ENCODE results near the gene FAM25A. TPM values are rescaled to one million over a fixed set of nuclear protein-coding genes. Genes with fewer than 3 reads are reported as not detected.

Gene FAM25A
- total RNA-seq, 2 experiments from 2014 or later = not detected

DNA sequence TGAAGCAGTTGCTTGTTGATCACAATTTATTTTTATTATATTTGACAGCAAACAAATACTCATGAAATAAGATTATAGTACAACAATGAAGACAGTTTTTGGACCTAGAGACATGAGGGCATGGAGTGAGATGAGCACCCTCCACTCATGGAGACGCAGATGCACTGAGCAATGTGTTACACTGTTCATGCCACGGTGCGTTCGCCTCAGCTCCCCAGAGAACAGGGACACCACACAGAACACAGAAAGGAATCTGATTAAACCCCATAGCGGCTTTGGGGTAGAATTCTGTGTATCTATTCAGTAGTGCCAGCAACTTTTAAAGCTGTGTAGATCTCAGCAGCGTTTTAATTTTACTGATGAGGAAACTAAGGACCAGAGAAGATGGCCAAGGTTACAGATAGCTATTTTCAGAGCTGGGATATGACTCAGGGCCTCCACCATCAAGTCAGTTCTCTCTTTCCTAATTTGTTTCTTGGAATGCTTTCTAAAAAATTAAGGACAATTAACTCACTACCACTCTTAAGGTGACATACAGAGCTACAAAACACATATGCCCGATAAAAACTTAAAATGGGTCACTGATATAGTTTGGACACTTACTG lies 33.6 kb downstream of the FAM25A start:
- intact Hi-C loops (cut with micrococcal nuclease) = no loop called here
- CTCF ChIA-PET = no interaction called here
- Mint-ChIP-seq H3K4me3 (no peak overlapping the region), H3K9me3 (no peaks in the 10 kb centered on the region), H3K4me1 (ENCODE audit: low read depth) (no peaks in the 10 kb centered on the region), H3K27me3 (ENCODE audit: low read depth) (no peaks in the 10 kb centered on the region), H3K27ac (no peak overlapping the region), H3K36me3 (ENCODE audit: low read depth) (peaks cover 41% of the 10 kb centered on the region)
- no peak for DNase-seq

- DNase-seq = no peak
- Mint-ChIP-seq H3K4me1 (ENCODE audit: low read depth) (no peaks in the 10 kb centered on the region), H3K27ac (no peak overlapping the region), H3K36me3 (ENCODE audit: low read depth) (peaks cover 44% of the 10 kb centered on the region), H3K27me3 (ENCODE audit: low read depth) (no peaks in the 10 kb centered on the region), H3K4me3 (no peak overlapping the region), H3K9me3 (no peaks in the 10 kb centered on the region)
- intact Hi-C loops (cut with micrococcal nuclease) = no loop called here
- CTCF ChIA-PET = no interaction called here
These were observed 34.5 kb downstream of the FAM25A start for GRCh38 chr10:87054373-87055295.

DNA sequence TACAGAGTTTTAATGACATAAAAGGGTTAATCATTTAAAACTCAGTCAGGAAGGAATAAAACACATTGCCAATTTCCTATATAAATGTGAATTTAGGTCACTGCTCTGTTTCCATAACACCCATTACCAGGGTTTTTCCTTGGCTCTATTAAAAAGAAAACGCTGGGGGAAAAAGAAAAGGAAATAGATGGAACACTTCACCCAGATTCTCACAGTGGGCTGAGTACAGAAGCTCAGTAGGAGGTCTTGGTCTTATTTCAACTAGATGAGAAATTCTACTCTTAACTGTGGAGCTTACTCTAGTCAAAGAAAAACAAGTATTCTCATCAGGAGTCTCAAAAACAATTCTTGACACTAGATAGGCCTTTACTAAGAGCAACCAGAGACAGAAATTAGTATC lies 38.1 kb downstream of the FAM25A start:
- H3K27me3 Mint-ChIP-seq (ENCODE audit: low read depth) = no peaks in the 10 kb centered on the region
- no peak overlapping the region for H3K27ac Mint-ChIP-seq
- no peaks in the 10 kb centered on the region for H3K4me1 Mint-ChIP-seq (ENCODE audit: low read depth)
- DNase-seq = no peak
- CTCF ChIA-PET = no interaction called here
- H3K9me3 Mint-ChIP-seq = no peaks in the 10 kb centered on the region
- intact Hi-C loops (cut with micrococcal nuclease) = no loop called here
- peaks cover 33% of the 10 kb centered on the region for H3K36me3 Mint-ChIP-seq (ENCODE audit: low read depth)
- H3K4me3 Mint-ChIP-seq = no peak overlapping the region

DNA sequence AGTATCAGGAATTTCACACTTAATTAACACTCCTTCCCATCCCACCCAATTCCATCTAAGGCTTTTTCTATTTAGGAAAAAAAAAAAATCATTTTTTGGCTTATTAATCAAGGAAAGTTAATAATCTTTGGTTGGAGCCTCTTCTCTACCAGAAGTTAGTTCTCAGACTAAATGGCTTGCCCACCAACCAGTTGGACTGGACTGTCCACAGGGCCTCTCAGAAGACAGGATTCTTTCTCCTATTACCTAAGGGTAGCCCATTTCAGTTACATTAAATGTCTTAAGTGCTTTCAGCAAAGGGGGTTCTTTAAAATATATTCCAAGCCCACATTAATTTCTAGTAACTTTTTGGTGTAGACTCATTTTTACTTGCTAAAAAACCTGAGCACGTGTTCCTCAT lies 39.3 kb downstream of the FAM25A start:
- CTCF ChIA-PET = interaction anchor here (0.7 kb wide), 1 partner anchor 11 kb away, joined by 7 read pairs; no protein-coding TSS in a partner anchor
- DNase-seq = no peak
- H3K4me3 Mint-ChIP-seq = no peak overlapping the region
- peaks cover 39% of the 10 kb centered on the region for H3K36me3 Mint-ChIP-seq (ENCODE audit: low read depth)
- no peaks in the 10 kb centered on the region for H3K9me3 Mint-ChIP-seq
- no peaks in the 10 kb centered on the region for H3K4me1 Mint-ChIP-seq (ENCODE audit: low read depth)
- intact Hi-C loops (cut with micrococcal nuclease) = no loop called here
- H3K27ac Mint-ChIP-seq = no peak overlapping the region
- H3K27me3 Mint-ChIP-seq (ENCODE audit: low read depth) = no peaks in the 10 kb centered on the region

DNA sequence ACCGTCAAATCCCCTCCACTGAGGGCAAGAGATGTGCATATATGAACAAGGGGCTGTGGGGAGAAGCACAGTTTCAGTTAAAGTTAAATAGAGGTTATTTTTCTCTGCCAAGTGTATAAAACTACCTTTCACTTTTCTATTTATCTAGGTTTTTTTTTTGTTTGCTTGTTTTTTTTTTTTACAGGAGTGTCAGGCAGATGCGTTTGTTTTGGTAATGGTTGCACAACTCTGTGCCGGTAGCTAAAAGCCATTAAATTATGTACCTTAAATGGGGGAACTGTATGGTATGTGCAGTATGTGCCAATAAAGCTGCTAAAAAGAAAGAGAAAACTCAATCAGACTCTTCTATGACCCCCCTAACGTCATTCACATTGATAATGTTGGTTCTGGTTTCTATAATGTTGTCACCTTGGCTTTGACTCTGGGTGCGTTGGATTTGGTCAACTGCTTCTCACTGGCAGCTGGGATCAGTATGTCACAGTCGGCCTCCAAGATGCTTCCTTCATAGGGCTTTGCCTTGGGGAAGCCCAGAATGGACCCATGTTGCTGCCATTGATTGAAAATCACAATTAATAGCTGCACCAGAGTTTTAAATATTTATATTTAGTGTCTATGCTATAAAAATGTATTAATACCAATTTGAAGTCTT lies 40.3 kb downstream of the FAM25A start:
- no peaks in the 10 kb centered on the region for H3K27me3 Mint-ChIP-seq (ENCODE audit: low read depth)
- no peak overlapping the region for H3K4me3 Mint-ChIP-seq
- H3K4me1 Mint-ChIP-seq (ENCODE audit: low read depth) = no peaks in the 10 kb centered on the region
- no peak for DNase-seq
- no peaks in the 10 kb centered on the region for H3K9me3 Mint-ChIP-seq
- peaks cover 39% of the 10 kb centered on the region for H3K36me3 Mint-ChIP-seq (ENCODE audit: low read depth)
- CTCF ChIA-PET = no interaction called here
- H3K27ac Mint-ChIP-seq = no peak overlapping the region
- intact Hi-C loops (cut with micrococcal nuclease) = no loop called here

DNA sequence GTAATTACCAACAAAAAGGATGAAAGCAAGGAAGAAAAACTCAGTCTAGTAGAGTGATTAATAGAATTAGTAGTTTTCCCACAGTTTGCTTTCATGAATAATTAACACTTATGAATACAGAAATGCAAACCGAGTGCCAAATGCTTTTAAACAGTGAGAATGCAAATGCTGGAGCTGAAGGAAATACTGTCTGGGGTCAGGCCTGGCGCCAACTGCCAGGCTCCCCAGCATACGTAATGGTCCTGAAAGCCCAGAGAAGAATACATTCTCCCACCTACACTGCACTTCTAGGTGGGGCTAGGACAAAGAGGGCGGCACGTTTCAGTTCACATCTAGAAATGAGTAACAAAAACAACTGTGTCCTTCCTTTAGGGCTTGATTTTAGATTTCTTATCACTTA lies 44.6 kb downstream of the FAM25A start:
- no peaks in the 10 kb centered on the region for H3K27me3 Mint-ChIP-seq (ENCODE audit: low read depth)
- peaks cover 42% of the 10 kb centered on the region for H3K36me3 Mint-ChIP-seq (ENCODE audit: low read depth)
- intact Hi-C loops (cut with micrococcal nuclease) = no loop called here

GRCh38 chr10:87066178-87066577 lies 46.1 kb downstream of the FAM25A start:
- CTCF ChIA-PET = no interaction called here
- H3K36me3 Mint-ChIP-seq (ENCODE audit: low read depth) = peaks cover 39% of the 10 kb centered on the region
- no peak for DNase-seq
- H3K27me3 Mint-ChIP-seq (ENCODE audit: low read depth) = no peaks in the 10 kb centered on the region
- intact Hi-C loops (cut with micrococcal nuclease) = no loop called here
- no peak overlapping the region for H3K4me3 Mint-ChIP-seq
- no peaks in the 10 kb centered on the region for H3K9me3 Mint-ChIP-seq
- no peaks in the 10 kb centered on the region for H3K4me1 Mint-ChIP-seq (ENCODE audit: low read depth)
- peak overlapping the region; percentile 17 for H3K27ac Mint-ChIP-seq

More for the DNA sequence above, 44.6 kb downstream of the FAM25A start:
- H3K4me1 Mint-ChIP-seq (ENCODE audit: low read depth) = no peaks in the 10 kb centered on the region
- H3K9me3 Mint-ChIP-seq = no peaks in the 10 kb centered on the region
- CTCF ChIA-PET = no interaction called here
- no peak for DNase-seq
- H3K27ac Mint-ChIP-seq = no peak overlapping the region
- H3K4me3 Mint-ChIP-seq = no peak overlapping the region

DNA sequence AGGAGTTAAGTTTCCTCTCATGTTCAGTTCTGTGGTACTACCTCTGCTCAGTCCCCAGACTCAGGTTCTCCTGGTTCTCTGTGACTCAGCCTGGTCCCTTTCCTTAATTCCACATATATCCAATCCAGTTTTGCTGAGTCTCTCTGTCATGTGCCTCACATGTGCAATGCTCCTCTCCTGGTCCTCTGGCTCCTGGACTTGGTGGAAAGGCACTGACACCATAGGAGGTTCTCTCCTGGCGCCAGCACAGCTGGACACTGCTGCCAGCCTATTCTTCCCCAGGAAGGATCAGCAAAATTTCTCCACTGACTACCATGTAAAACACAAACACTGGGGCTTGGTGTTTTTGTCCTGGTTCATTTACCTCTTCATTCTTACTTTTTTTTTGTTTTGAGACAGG lies 46.8 kb downstream of the FAM25A start:
- Mint-ChIP-seq H3K4me1 (ENCODE audit: low read depth) (no peaks in the 10 kb centered on the region), H3K4me3 (no peak overlapping the region), H3K36me3 (ENCODE audit: low read depth) (peaks cover 45% of the 10 kb centered on the region), H3K9me3 (no peaks in the 10 kb centered on the region), H3K27ac (no peak overlapping the region), H3K27me3 (ENCODE audit: low read depth) (no peaks in the 10 kb centered on the region)
- CTCF ChIA-PET = no interaction called here
- no peak for DNase-seq
- intact Hi-C loops (cut with micrococcal nuclease) = no loop called here

DNA sequence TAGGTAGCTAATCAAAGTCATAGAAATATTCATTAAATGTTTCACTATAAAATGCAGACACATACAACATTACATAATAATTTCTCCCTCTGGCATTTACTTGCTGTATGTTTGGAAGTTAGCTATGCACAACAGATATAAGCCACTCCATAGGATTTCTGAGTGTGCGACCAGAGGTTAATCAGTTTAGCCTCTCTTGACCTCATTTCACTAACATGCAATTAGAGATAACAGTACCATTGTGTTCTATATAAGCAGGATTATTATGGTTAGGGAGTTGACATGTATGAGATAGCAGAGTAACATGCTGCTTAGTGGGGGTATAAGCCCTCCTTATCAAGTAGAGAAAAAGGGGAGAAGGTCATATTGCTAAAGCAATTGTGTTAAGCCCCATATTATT lies 48.2 kb downstream of the FAM25A start:
- Mint-ChIP-seq H3K27me3 (ENCODE audit: low read depth) (no peaks in the 10 kb centered on the region), H3K4me3 (no peak overlapping the region), H3K36me3 (ENCODE audit: low read depth) (peaks cover 49% of the 10 kb centered on the region), H3K4me1 (ENCODE audit: low read depth) (no peaks in the 10 kb centered on the region), H3K27ac (no peak overlapping the region), H3K9me3 (no peaks in the 10 kb centered on the region)
- intact Hi-C loops (cut with micrococcal nuclease) = no loop called here
- CTCF ChIA-PET = no interaction called here
- no peak for DNase-seq

- Mint-ChIP-seq H3K27ac (no peak overlapping the region), H3K36me3 (ENCODE audit: low read depth) (peaks cover 30% of the 10 kb centered on the region), H3K27me3 (ENCODE audit: low read depth) (no peaks in the 10 kb centered on the region), H3K4me1 (ENCODE audit: low read depth) (peaks cover 5% of the 10 kb centered on the region), H3K4me3 (no peak overlapping the region), H3K9me3 (no peaks in the 10 kb centered on the region)
- CTCF ChIA-PET = no interaction called here
- intact Hi-C loops (cut with micrococcal nuclease) = no loop called here
- no peak for DNase-seq
These were observed 52.4 kb downstream of the FAM25A start for GRCh38 chr10:87072449-87072848.
